PC-3 (cell line): ENCODE data around the gene MACROD2.

ENCODE experiments used
- EZH2 ChIP-seq: fragments of 300-600 bp; sonication (generic); IDR thresholded peaks from one replicate; pipeline ENCODE4 v1.6.1; 2017; ENCODE audit warnings: antibody characterized with exemption, mild to moderate bottlenecking, low read length; ENCODE audit not compliant: unreplicated experiment
- EZH2phosphoT487 ChIP-seq: fragments of 300-600 bp; sonication (generic); IDR thresholded peaks from 2 replicates; pipeline ENCODE4 v1.6.1; 2018; ENCODE audit warnings: mild to moderate bottlenecking, antibody characterized with exemption, low read length, borderline replicate concordance
- TF ChIP-seq, protein P1 (sequence below): fragments of 300-600 bp; sonication (generic); conservative IDR thresholded peaks from 2 replicates; pipeline ENCODE4 v1.5.1; 2017; ENCODE audit warnings: antibody characterized with exemption, low read depth, mild to moderate bottlenecking, low read length

DNA sequence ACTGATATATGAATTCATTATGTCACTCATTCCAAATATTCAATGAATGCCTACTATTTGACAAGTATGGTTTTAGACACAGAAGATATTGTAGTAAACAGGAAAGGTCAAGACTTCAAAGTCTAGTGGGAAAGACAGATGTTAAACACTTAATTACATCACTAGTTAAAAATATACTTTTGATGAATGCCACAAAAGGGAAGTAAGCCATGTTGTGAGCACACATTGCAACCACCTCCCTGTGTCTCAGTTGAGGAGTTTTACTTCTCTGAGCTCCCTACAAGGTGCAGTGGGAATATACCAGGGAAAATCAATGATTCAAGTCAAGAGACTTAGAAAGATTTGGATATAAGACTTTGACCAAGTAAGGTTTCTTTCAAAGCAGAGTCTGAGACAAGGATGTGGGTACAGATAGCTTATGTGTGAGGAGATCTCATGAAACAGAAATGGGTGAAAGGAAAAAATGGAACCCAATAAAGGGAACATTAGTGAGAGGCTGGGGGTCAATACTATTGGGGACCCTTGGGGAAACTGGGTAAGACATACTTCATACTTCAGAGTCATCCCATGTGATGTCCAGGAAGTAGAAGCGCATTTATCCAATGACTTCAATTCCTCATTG is 2074.2 kb downstream of the MACROD2 start:
- TF ChIP-seq, protein P1, sequence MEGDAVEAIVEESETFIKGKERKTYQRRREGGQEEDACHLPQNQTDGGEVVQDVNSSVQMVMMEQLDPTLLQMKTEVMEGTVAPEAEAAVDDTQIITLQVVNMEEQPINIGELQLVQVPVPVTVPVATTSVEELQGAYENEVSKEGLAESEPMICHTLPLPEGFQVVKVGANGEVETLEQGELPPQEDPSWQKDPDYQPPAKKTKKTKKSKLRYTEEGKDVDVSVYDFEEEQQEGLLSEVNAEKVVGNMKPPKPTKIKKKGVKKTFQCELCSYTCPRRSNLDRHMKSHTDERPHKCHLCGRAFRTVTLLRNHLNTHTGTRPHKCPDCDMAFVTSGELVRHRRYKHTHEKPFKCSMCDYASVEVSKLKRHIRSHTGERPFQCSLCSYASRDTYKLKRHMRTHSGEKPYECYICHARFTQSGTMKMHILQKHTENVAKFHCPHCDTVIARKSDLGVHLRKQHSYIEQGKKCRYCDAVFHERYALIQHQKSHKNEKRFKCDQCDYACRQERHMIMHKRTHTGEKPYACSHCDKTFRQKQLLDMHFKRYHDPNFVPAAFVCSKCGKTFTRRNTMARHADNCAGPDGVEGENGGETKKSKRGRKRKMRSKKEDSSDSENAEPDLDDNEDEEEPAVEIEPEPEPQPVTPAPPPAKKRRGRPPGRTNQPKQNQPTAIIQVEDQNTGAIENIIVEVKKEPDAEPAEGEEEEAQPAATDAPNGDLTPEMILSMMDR, result no peak
- TF ChIP-seq EZH2phosphoT487, result no peak
- no peak for TF ChIP-seq EZH2
